Right atrium auricular region (tissue), 2 donors: Measurements from ENCODE around the gene PQBP1. TPM values are rescaled to one million over a fixed set of nuclear protein-coding genes. Genes with fewer than 3 reads are reported as not detected.

Source experiments
- DNase-seq: peaks from one replicate; pipeline ENCODE4 v3.0.0-alpha.2; 2019; ENCODE audit warnings: low spot score
- H3K27ac ChIP-seq, 2 donors: fragments of 200-600 bp; sonication (generic); 1 replicate in 1 of 2; 2 replicates in 1 of 2; pipeline ENCODE4 v1.5.1; 2016 to 2019
- H3K27me3 ChIP-seq, 2 donors: fragments of 200-600 bp; sonication (generic); one replicate each; pipeline versions ENCODE4 v1.5.1 to v1.6.0; 2017 to 2019
- H3K36me3 ChIP-seq: fragments of 200-600 bp; sonication (generic); one replicate; pipeline ENCODE4 v1.5.1; 2016
- H3K4me1 ChIP-seq, 2 donors: fragments of 200-600 bp; sonication (generic); one replicate each; pipeline versions ENCODE4 v1.5.1 to v1.6.0; 2017 to 2019
- H3K4me3 ChIP-seq, 2 donors: fragments of 200-600 bp; sonication (generic); 1 replicate in 1 of 2; 2 replicates in 1 of 2; pipeline ENCODE4 v1.5.1; 2017 to 2019; ENCODE audit warnings: mild to moderate bottlenecking in 1 of 2, moderate library complexity in 1 of 2
- H3K9me3 ChIP-seq, 2 donors: fragments of 200-600 bp; sonication (generic); one replicate each; pipeline ENCODE4 v1.5.1; 2019
- total RNA-seq, 2 donors: library from RNA; depleted of rRNA; stranded (reverse); fragments of >200 nt; gene quantifications; one replicate each; pipeline ENCODE4 v1.1.0, GENCODE V29; 2016
- TF ChIP-seq, protein P1 (sequence below), 2 donors: fragments of 200-600 bp; sonication (generic); IDR thresholded peaks; one replicate each; pipeline ENCODE4 v1.5.1; 2019; ENCODE audit warnings: antibody characterized with exemption in 2 of 2

Gene PQBP1
- total RNA-seq, 2 donors from 2014 or later, result 44.4 to 66.7 TPM

DNA sequence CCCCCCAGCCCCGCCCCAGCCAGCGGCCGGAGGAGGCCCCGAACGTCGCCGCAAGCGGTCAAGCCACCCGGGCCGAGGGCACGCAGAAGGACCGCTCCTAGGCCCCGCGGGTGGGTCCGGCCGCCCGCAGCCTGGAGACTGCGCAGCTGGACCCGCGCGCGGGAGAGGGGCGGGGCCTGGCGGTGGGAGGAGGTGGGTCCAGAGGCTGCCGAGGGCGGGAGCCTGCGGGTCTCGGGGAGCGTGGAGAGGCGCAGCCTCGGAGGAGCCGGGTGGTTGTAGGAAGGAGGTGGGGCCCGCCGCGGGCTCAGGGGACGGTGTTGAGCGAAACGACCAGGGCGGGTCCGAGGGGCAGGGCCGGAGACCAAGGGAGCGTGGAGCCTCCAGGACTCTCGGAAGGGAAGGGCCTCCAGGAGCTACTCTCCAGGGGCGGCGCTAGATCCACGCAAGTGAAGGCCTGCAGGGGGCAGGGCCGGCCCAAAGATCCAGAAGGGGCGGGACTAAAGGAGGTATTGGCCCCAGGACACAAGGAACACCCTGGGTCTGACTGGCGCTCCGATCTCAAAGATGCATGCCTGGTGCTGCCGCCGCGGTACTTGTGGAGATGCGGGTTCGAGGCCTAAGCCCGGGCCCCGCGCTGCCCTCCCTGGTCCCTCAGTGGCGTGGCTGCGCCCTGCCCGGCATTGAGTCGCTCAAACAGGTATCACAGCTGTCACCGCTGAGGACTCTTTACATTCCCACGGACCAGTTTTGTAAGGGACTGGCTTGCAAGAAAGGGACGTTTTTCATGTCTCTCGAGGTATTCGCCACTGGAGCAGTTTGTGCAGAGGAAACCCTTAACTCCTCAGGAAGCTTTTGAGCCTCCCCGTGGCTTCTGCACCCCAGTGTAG, 6.1 kb upstream of the PQBP1 start:
- peak; percentile 88 for DNase-seq
- Histone ChIP-seq H3K27me3 (no peaks in the 10 kb centered on the region), H3K4me3 (peak overlapping the region; percentile 56 to 66), H3K36me3 (no peaks in the 10 kb centered on the region), H3K27ac (peak overlapping the region; percentile 69 to 72), H3K9me3 (no peaks in the 10 kb centered on the region), H3K4me1 (peaks cover 0 to 5% of the 10 kb centered on the region in 2 donors)
- TF ChIP-seq, protein P1, sequence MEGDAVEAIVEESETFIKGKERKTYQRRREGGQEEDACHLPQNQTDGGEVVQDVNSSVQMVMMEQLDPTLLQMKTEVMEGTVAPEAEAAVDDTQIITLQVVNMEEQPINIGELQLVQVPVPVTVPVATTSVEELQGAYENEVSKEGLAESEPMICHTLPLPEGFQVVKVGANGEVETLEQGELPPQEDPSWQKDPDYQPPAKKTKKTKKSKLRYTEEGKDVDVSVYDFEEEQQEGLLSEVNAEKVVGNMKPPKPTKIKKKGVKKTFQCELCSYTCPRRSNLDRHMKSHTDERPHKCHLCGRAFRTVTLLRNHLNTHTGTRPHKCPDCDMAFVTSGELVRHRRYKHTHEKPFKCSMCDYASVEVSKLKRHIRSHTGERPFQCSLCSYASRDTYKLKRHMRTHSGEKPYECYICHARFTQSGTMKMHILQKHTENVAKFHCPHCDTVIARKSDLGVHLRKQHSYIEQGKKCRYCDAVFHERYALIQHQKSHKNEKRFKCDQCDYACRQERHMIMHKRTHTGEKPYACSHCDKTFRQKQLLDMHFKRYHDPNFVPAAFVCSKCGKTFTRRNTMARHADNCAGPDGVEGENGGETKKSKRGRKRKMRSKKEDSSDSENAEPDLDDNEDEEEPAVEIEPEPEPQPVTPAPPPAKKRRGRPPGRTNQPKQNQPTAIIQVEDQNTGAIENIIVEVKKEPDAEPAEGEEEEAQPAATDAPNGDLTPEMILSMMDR (IDR thresholded peaks at IDR 0.05), result peak in 1 of 2 donors; percentile 63

DNA sequence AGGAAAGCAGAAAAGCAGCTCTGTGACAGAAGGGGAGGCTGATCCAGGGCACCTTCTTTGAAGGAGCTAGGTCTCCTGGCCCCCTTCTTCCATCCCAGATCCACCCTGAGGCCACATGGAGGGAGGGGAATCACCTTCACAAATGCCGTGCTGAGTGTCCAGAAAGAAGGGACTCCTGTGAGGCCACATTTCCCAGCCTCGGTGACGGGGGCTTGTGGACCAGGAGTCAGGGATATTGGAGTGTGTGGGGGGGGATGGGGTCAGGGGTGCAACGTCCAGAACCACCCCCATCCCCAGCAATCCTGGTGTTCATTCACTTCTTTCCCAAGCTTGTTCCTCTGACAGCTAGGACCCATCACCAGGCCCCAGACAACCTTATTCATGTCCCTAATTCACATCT, 4.8 kb upstream of the PQBP1 start:
- no peaks in the 10 kb centered on the region for H3K36me3 ChIP-seq
- no peak overlapping the region for H3K4me3 ChIP-seq
- no peaks in the 10 kb centered on the region for H3K9me3 ChIP-seq
- no peak overlapping the region for H3K27ac ChIP-seq
- no peak for DNase-seq
- TF ChIP-seq, protein P1 (IDR thresholded peaks at IDR 0.05), result no peak
- peaks cover 0 to 8% of the 10 kb centered on the region in 2 donors for H3K4me1 ChIP-seq
- H3K27me3 ChIP-seq, result no peaks in the 10 kb centered on the region

DNA sequence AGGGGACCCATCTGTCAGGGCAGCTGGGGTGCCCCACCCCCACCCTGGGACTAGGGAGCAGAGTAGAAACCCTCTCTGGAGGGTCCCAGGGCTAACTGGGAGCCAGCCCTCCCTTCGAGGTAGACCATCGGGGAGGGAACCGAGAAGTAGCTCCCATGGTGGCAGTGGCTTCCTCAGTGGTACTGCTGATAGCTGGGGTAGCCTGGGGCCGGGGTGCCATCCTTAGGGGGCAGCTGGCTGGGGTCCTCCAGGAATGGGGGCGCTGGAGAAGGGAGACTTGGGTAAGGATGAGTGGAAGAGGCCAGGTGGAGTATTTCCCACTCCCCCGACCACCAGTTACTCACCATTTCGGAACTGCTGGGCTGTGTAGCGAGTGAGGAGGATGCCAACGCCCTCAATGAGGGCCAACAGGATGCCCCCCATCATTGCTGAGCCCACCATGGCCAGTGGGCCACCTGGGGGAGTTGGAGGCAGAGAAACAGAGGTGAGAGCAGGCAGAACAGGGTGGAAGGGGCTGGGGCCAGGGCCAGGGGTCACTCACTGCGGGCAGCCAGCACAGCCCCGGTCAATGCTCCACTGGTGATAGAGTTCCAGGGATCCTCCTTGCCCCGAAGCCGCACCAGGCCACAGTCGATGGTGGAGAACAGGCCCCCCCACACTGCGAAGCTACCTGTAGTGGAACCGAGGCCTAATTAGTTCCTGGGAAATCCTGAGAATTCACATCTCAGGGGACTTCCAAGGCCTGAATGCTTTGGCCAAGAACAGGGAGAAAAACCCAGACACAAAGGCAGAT, 4.0 kb upstream of the PQBP1 start:
- Histone ChIP-seq H3K27ac (no peak overlapping the region), H3K4me3 (no peak overlapping the region), H3K9me3 (no peaks in the 10 kb centered on the region), H3K36me3 (no peaks in the 10 kb centered on the region), H3K27me3 (no peaks in the 10 kb centered on the region), H3K4me1 (peaks cover 0 to 8% of the 10 kb centered on the region in 2 donors)
- TF ChIP-seq, protein P1 (IDR thresholded peaks at IDR 0.05), result no peak
- no peak for DNase-seq

DNA sequence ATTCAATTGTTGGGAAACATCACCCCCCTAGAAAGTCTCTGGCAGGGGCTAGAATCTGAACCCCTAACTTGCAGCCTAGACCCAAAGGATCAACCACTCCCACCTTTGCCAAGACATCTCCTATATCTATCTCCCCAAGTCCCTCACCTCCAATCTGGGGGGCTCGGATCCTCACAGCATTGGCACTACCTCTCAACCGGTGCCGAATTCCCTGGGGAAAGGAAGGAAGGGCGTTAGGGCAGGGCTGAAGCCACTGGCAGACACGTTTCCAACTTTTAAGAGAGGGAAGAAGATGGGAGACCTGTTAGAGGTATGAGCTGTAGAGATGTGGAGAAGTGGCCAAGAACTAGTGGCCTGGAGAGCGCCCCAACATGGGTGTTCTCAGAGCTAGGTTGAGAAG, 2.8 kb upstream of the PQBP1 start:
- TF ChIP-seq, protein P1 (IDR thresholded peaks at IDR 0.05), result no peak
- no peaks in the 10 kb centered on the region for H3K36me3 ChIP-seq
- H3K4me1 ChIP-seq, result peaks cover 0 to 11% of the 10 kb centered on the region in 2 donors
- no peak overlapping the region for H3K4me3 ChIP-seq
- no peak for DNase-seq
- H3K9me3 ChIP-seq, result no peaks in the 10 kb centered on the region
- H3K27me3 ChIP-seq, result no peaks in the 10 kb centered on the region
- H3K27ac ChIP-seq, result no peak overlapping the region

DNA sequence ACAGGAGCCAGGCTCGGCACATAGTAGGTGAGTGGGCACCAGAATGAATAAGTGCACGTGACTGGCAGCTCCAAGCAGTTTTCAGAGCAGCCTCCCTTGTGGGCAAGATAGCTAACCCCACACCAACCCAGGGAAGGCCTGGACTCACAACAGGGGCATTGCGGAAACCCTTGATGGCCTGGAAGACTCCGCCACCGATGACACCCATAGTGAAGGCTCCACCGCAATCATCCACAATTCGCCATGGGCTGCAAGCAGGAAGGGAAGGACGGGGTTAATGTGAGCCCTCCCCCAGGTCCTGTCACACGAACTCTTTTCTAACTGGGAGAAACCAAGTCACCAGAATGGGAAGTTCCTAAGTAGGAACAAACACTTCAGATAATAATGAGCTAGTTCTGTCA, 1.1 kb upstream of the PQBP1 start:
- Histone ChIP-seq H3K27me3 (no peaks in the 10 kb centered on the region), H3K27ac (peak overlapping the region; percentile 94 to 96), H3K4me3 (peak overlapping the region; percentile 59 to 66), H3K4me1 (peaks cover 0 to 11% of the 10 kb centered on the region in 2 donors), H3K9me3 (no peaks in the 10 kb centered on the region), H3K36me3 (peaks cover 10% of the 10 kb centered on the region)
- no peak for DNase-seq
- TF ChIP-seq, protein P1 (IDR thresholded peaks at IDR 0.05), result no peak
